Gastrocnemius medialis (tissue), 4 donors: Measurements from ENCODE around the gene RDH13. TPM values are rescaled to one million over a fixed set of nuclear protein-coding genes. Genes with fewer than 3 reads are reported as not detected.

Experiments
- ATAC-seq, 2 donors: fragments of 150-250 bp; one replicate each; pipeline ENCODE4 v1.9.1; 2016
- DNase-seq, 2 donors: peaks; one replicate each; pipeline ENCODE4 v3.0.0-alpha.2; 2019
- H3K27ac ChIP-seq, 4 donors: fragments of 200-600 bp; sonication (generic); 1 replicate in 1 of 4; 2 replicates in 3 of 4; pipeline ENCODE4 v1.5.1; 2016 to 2018; ENCODE audit warnings: mild to moderate bottlenecking in 2 of 4, moderate library complexity in 1 of 4
- H3K27me3 ChIP-seq, 3 donors: fragments of 200-600 bp; sonication (generic) in 2 of 3; 1 replicate in 1 of 3; 2 replicates in 2 of 3; pipeline versions ENCODE4 v1.5.1 to v1.6.0; 2016 to 2019; ENCODE audit warnings: mild to moderate bottlenecking in 1 of 3, moderate library complexity in 1 of 3
- H3K36me3 ChIP-seq, 2 donors: fragments of 200-600 bp; sonication (generic) in 1 of 2; one replicate each; pipeline ENCODE4 v1.5.1; 2017 to 2018
- H3K4me1 ChIP-seq, 2 donors: fragments of 200-600 bp; sonication (generic) in 1 of 2; one replicate each; pipeline ENCODE4 v1.5.1; 2016 to 2017; ENCODE audit warnings: mild to moderate bottlenecking in 2 of 2
- H3K4me3 ChIP-seq, 4 donors: fragments of 200-600 bp; sonication (generic) in 3 of 4; 1 replicate in 1 of 4; 2 replicates in 3 of 4; pipeline ENCODE4 v1.5.1; 2016 to 2019; ENCODE audit warnings: mild to moderate bottlenecking in 2 of 4
- H3K9me3 ChIP-seq, 3 donors: fragments of 200-600 bp; sonication (generic) in 2 of 3; 1 replicate in 1 of 3; 2 replicates in 2 of 3; pipeline ENCODE4 v1.5.1; 2016 to 2019
- CTCF ChIP-seq, 5 experiments: fragments of 450-650 bp in 3 of 5; fragments of 200-600 bp in 2 of 5; sonication (generic) in 2 of 5; IDR thresholded peaks in 4 of 5; conservative IDR thresholded peaks in 1 of 5; 1 replicate in 4 of 5; 2 replicates in 1 of 5; pipeline ENCODE4 v1.5.1; 2016 to 2019; ENCODE audit warnings: antibody characterized with exemption in 5 of 5, mild to moderate bottlenecking in 3 of 5, moderate library complexity in 3 of 5
- POLR2A ChIP-seq, 2 donors: fragments of 450-650 bp; IDR thresholded peaks; one replicate each; pipeline ENCODE4 v1.6.1; 2017; ENCODE audit warnings: antibody characterized with exemption in 2 of 2, mild to moderate bottlenecking in 2 of 2, moderate library complexity in 2 of 2
- in situ Hi-C, 4 donors: fragments of 200-750 bp; cut with MboI; loops; one replicate each; pipeline versions ENCODE4 v1.15.0 to v1.8.0; 2017; ENCODE audit warnings: low sequenced_read_pairs in 4 of 4
- intact Hi-C: fragments of 100-400 bp; cut with DNase I; formaldehyde crosslinking; loops from one replicate; pipeline ENCODE4 v1.15.1; 2023; ENCODE audit warnings: low total_unique reads
- total RNA-seq, 4 donors: library from RNA; depleted of rRNA; stranded (reverse); fragments of >200 nt; gene quantifications; one replicate each; pipeline versions ENCODE4 v1.1.0 to v1.2.3, GENCODE V29; 2016

Gene RDH13
- total RNA-seq, 4 donors from 2014 or later = 5.2 to 10.5 (median 7.6) TPM

GRCh38 chr19:55095260-55096060, 32.5 kb upstream of the RDH13 start:
- no peak for DNase-seq
- H3K36me3 ChIP-seq = peaks cover 0 to 42% of the 10 kb centered on the region in 2 donors
- H3K27ac ChIP-seq = no peak overlapping the region
- peaks cover 0 to 10% of the 10 kb centered on the region in 2 donors for H3K4me1 ChIP-seq
- H3K4me3 ChIP-seq = no peak overlapping the region
- no peaks in the 10 kb centered on the region for H3K9me3 ChIP-seq
- in situ Hi-C loops (no loop called here), intact Hi-C loops (no loop called here)
- TF ChIP-seq POLR2A (IDR thresholded peaks at IDR 0.05) = no peak
- no peak for TF ChIP-seq CTCF (IDR thresholded peaks at IDR 0.05 in 4 of 5, conservative IDR thresholded peaks at IDR 0.05 in 1 of 5)
- ATAC-seq = no peak
- no peaks in the 10 kb centered on the region for H3K27me3 ChIP-seq

- TF ChIP-seq POLR2A (IDR thresholded peaks at IDR 0.05) (no peak), CTCF (IDR thresholded peaks at IDR 0.05 in 4 of 5, conservative IDR thresholded peaks at IDR 0.05 in 1 of 5) (no peak)
- DNase-seq (no peak), ATAC-seq (no peak)
- intact Hi-C loops = no loop called here
- Histone ChIP-seq H3K9me3 (no peaks in the 10 kb centered on the region), H3K4me1 (peaks cover 0 to 6% of the 10 kb centered on the region in 2 donors), H3K36me3 (peaks cover 0 to 43% of the 10 kb centered on the region in 2 donors), H3K27ac (peak overlapping the region in 2 of 4 donors; percentile 15 to 31), H3K4me3 (no peak overlapping the region), H3K27me3 (no peaks in the 10 kb centered on the region)
- in situ Hi-C loops = no loop called here
Measured at GRCh38 chr19:55094456-55095259, 31.7 kb upstream of the RDH13 start.

- TF ChIP-seq POLR2A (IDR thresholded peaks at IDR 0.05) (no peak), CTCF (IDR thresholded peaks at IDR 0.05 in 4 of 5, conservative IDR thresholded peaks at IDR 0.05 in 1 of 5) (no peak)
- Histone ChIP-seq H3K9me3 (no peaks in the 10 kb centered on the region), H3K4me3 (no peak overlapping the region), H3K27ac (no peak overlapping the region), H3K36me3 (peaks cover 0 to 37% of the 10 kb centered on the region in 2 donors), H3K4me1 (peaks cover 7% of the 10 kb centered on the region in 2 donors), H3K27me3 (peaks cover 4 to 7% (median 4%) of the 10 kb centered on the region in 3 donors)
- ATAC-seq = no peak
- intact Hi-C loops (no loop called here), in situ Hi-C loops (no loop called here)
- DNase-seq = no peak
Measured at GRCh38 chr19:55092423-55093318, 29.7 kb upstream of the RDH13 start.

- Histone ChIP-seq H3K27me3 (peaks cover 4 to 10% (median 8%) of the 10 kb centered on the region in 3 donors), H3K36me3 (peaks cover 0 to 37% of the 10 kb centered on the region in 2 donors), H3K4me1 (peaks cover 11 to 15% of the 10 kb centered on the region in 2 donors), H3K27ac (peak overlapping the region in 1 of 4 donors; percentile 6), H3K4me3 (no peak overlapping the region), H3K9me3 (no peaks in the 10 kb centered on the region)
- DNase-seq (no peak), ATAC-seq (no peak)
- in situ Hi-C loops (no loop called here), intact Hi-C loops (no loop called here)
- no peak for TF ChIP-seq POLR2A (IDR thresholded peaks at IDR 0.05)
- no peak for TF ChIP-seq CTCF (IDR thresholded peaks at IDR 0.05 in 4 of 5, conservative IDR thresholded peaks at IDR 0.05 in 1 of 5)
Measured at GRCh38 chr19:55091955-55092354, 29.0 kb upstream of the RDH13 start.
